Adrenal gland (tissue), 5 donors: Measurements from ENCODE around the gene MRPL53.

ENCODE experiments used
- CTCF ChIP-seq, 6 experiments: fragments of 450-650 bp in 4 of 6; fragments of 200-600 bp in 2 of 6; sonication (generic) in 1 of 6; IDR thresholded peaks; 1 replicate in 5 of 6; 2 replicates in 1 of 6; pipeline versions ENCODE4 v1.5.1 to v1.8.0; 2016 to 2021; ENCODE audit warnings: antibody characterized with exemption in 6 of 6, mild to moderate bottlenecking in 2 of 6, moderate library complexity in 1 of 6
- POLR2A ChIP-seq, 2 donors: fragments of 450-650 bp; IDR thresholded peaks; one replicate each; pipeline ENCODE4 v1.6.1; 2017; ENCODE audit warnings: antibody characterized with exemption in 2 of 2, mild to moderate bottlenecking in 2 of 2, moderate library complexity in 1 of 2
- donor health status: DM: no; HTN: no; CAD: no.

GRCh38 chr2:74493546-74493945 is 21.1 kb upstream of the MRPL53 start:
- TF ChIP-seq CTCF (IDR thresholded peaks at IDR 0.05): no peak
- TF ChIP-seq POLR2A (IDR thresholded peaks at IDR 0.05): no peak
